MCF 10A (cell line): ENCODE data around the gene B4GALNT3. TPM values are rescaled to one million over a fixed set of nuclear protein-coding genes. Genes with fewer than 3 reads are reported as not detected.

Experiments
- BruUV-seq: library from RNA; stranded (reverse); fragments of 400-500 nt; replicated peaks from 2 replicates; lab custom pipeline; 2021; lab: Mats Ljungman, UMichigan
- CTCF ChIA-PET: fragments of 300-600 bp; sonication (Branson Sonifier 250); formaldehyde crosslinking; extraction: SDS; loops from one replicate; lab custom pipeline; 2021; ENCODE audit warnings: antibody characterized with exemption, inconsistent platforms; lab: Yijun Ruan, JAX
- POLR2A ChIA-PET: fragments of 300-600, 350-650 bp; sonication (Branson Sonifier 250); formaldehyde crosslinking; extraction: SDS; loops from one replicate; lab custom pipeline; 2020; ENCODE audit warnings: antibody characterized with exemption, inconsistent platforms; lab: Yijun Ruan, JAX
- DNase-seq: peaks from one replicate; pipeline ENCODE4 v3.0.0-alpha.2; 2018; ENCODE audit not compliant: unreplicated experiment
- H3K27ac Mint-ChIP-seq: one replicate; pipeline ENCODE4 v1.8.0; 2022; ENCODE audit warnings: mild to moderate bottlenecking, low read depth, mixed read lengths; ENCODE audit not compliant: unreplicated experiment
- H3K27me3 Mint-ChIP-seq: one replicate; pipeline ENCODE4 v1.8.0; 2022; ENCODE audit warnings: mixed read lengths; ENCODE audit not compliant: insufficient read depth, unreplicated experiment
- H3K36me3 Mint-ChIP-seq: one replicate; pipeline ENCODE4 v1.8.0; 2022; ENCODE audit warnings: mild to moderate bottlenecking, moderate library complexity, mixed read lengths; ENCODE audit not compliant: insufficient read depth, unreplicated experiment
- H3K4me1 Mint-ChIP-seq: one replicate; pipeline ENCODE4 v1.8.0; 2022; ENCODE audit warnings: mixed read lengths; ENCODE audit not compliant: insufficient read depth, unreplicated experiment
- H3K4me3 Mint-ChIP-seq: one replicate; pipeline ENCODE4 v1.8.0; 2022; ENCODE audit warnings: mild to moderate bottlenecking, moderate library complexity, mixed read lengths; ENCODE audit not compliant: unreplicated experiment
- H3K9me3 Mint-ChIP-seq: one replicate; pipeline ENCODE4 v1.8.0; 2022; ENCODE audit warnings: mixed read lengths; ENCODE audit not compliant: unreplicated experiment
- intact Hi-C: fragments of 100-400 bp; cut with micrococcal nuclease; formaldehyde crosslinking; loops from 2 replicates; pipeline ENCODE4 v1.14.1; 2022
- total RNA-seq: library from RNA; stranded (reverse); gene quantifications from 2 replicates; pipeline ENCODE4 v1.2.3, GENCODE V29; 2022
- TF ChIP-seq, protein P1 (sequence below): fragments of 200-600 bp; IDR thresholded peaks from one replicate; pipeline ENCODE4 v1.8.0; 2022; ENCODE audit warnings: antibody characterized with exemption, mild to moderate bottlenecking; ENCODE audit not compliant: unreplicated experiment

The B4GALNT3 gene
- total RNA-seq, 1 experiment from 2014 or later = 0.68 TPM

DNA sequence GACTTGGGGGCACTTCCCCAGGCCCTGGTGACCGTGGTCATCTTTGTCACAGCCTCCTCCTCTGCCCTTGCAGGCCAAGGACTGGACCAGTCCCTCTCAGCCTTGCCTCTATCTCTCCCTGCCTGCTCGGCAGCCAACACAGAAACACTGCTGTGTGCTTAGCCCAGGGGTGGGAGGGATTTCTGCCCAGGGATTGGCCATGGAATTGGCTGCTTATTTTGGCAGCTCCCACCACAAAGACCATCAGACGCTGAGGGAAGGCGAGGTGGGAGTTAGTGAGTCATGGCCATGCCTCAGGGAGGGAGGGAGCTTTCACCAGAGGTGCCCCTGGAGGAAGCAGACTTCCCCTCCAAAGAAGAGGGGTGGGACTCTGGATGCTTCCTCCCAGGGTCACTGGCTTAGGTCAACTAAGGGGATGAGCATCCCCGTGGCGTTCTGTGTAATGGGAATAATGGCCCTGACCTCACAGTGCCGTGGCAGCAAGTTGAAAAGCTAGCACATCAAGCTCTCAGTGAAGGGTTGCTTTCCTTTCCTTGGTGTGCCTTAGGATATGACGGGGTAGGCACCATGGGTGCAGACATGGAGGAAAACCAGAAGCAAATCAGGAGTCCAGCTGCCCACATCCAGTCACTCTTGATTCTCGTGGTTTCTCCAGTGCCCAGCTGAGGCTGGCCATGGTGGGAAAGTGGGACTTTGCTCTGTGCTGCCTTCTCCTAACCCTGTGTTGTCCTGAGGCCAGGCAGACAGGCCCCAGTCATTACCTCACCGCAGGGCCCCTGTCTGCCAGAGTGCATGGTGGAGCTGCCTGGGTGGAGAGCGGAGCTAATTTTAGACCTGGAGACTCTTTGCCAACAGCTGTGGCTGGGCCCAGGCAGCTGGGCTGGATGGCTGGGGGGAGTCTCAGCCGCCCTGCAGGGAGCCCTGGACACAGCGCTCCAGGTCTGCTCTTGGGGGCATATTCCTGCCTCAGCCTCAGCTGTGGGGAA, 21.4 kb downstream of the B4GALNT3 start:
- Mint-ChIP-seq H3K36me3 (no peaks in the 10 kb centered on the region), H3K27ac (no peak overlapping the region), H3K9me3 (no peaks in the 10 kb centered on the region), H3K4me1 (no peaks in the 10 kb centered on the region), H3K27me3 (peaks cover 48% of the 10 kb centered on the region), H3K4me3 (no peak overlapping the region)
- BruUV-seq = no TSS peak
- DNase-seq = no peak
- intact Hi-C loops = no loop called here
- ChIA-PET POLR2A (no interaction called here), CTCF (interaction anchor here (0.6 to 1.4 kb wide), 2 partner anchors 38 to 66 kb away, joined by 3 read pairs; no protein-coding TSS in a partner anchor)
- TF ChIP-seq, protein P1, sequence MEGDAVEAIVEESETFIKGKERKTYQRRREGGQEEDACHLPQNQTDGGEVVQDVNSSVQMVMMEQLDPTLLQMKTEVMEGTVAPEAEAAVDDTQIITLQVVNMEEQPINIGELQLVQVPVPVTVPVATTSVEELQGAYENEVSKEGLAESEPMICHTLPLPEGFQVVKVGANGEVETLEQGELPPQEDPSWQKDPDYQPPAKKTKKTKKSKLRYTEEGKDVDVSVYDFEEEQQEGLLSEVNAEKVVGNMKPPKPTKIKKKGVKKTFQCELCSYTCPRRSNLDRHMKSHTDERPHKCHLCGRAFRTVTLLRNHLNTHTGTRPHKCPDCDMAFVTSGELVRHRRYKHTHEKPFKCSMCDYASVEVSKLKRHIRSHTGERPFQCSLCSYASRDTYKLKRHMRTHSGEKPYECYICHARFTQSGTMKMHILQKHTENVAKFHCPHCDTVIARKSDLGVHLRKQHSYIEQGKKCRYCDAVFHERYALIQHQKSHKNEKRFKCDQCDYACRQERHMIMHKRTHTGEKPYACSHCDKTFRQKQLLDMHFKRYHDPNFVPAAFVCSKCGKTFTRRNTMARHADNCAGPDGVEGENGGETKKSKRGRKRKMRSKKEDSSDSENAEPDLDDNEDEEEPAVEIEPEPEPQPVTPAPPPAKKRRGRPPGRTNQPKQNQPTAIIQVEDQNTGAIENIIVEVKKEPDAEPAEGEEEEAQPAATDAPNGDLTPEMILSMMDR = no peak

DNA sequence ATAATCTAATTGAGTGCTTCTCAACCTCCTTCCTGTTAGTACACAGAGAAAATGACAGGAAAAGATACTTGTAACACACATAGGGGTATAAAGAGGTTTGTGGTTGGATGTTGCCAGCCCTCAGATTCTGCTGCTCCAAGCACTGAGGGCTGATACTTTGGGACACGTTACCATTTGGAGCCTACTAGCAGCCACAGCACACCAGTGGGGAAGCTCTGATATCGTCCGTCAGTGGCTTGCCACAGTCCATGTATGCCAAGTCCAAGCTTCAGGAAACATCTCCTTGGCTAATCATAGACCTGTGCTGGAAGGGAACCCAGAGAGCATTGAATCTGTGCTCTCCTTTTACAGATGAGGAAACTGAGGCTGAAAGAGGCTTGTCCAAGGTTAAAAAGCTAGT, 22.3 kb downstream of the B4GALNT3 start:
- Mint-ChIP-seq H3K36me3 (no peaks in the 10 kb centered on the region), H3K27me3 (peaks cover 48% of the 10 kb centered on the region), H3K4me1 (no peaks in the 10 kb centered on the region), H3K4me3 (no peak overlapping the region), H3K9me3 (no peaks in the 10 kb centered on the region), H3K27ac (no peak overlapping the region)
- CTCF ChIA-PET = interaction anchor here (1.4 kb wide), 1 partner anchor 65 kb away, joined by 3 read pairs; no protein-coding TSS in a partner anchor
- POLR2A ChIA-PET = no interaction called here
- BruUV-seq = no TSS peak
- intact Hi-C loops = no loop called here
- no peak for DNase-seq
- TF ChIP-seq, protein P1 = no peak

DNA sequence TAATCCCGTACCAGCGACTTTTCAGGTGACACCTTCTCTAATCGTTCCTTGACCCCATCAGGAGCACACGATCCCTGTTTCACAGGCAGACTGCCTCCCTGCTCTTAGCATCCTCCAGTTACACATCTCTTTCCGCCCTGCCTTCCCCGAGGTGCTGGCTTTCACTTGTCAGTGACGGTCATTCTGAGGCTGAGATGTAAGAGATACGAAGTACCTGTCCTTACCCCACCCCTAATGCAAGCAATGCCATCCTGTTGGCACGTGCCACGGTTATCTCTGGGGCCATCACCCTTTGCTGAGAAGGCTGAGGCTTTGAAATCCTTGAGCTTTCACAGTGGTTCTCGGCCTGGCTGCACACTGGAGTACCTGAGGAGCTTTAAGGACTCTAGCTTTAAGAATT, 24.4 kb downstream of the B4GALNT3 start:
- intact Hi-C loops = no loop called here
- POLR2A ChIA-PET = no interaction called here
- CTCF ChIA-PET = interaction anchor here (0.7 to 1.1 kb wide), 3 partner anchors 9 to 29 kb away, joined by 3 read pairs; no protein-coding TSS in a partner anchor
- peaks cover 44% of the 10 kb centered on the region for H3K27me3 Mint-ChIP-seq
- TF ChIP-seq, protein P1 = no peak
- H3K36me3 Mint-ChIP-seq = no peaks in the 10 kb centered on the region
- no TSS peak for BruUV-seq
- no peaks in the 10 kb centered on the region for H3K9me3 Mint-ChIP-seq
- H3K27ac Mint-ChIP-seq = no peak overlapping the region
- no peaks in the 10 kb centered on the region for H3K4me1 Mint-ChIP-seq
- no peak overlapping the region for H3K4me3 Mint-ChIP-seq
- DNase-seq = no peak

DNA sequence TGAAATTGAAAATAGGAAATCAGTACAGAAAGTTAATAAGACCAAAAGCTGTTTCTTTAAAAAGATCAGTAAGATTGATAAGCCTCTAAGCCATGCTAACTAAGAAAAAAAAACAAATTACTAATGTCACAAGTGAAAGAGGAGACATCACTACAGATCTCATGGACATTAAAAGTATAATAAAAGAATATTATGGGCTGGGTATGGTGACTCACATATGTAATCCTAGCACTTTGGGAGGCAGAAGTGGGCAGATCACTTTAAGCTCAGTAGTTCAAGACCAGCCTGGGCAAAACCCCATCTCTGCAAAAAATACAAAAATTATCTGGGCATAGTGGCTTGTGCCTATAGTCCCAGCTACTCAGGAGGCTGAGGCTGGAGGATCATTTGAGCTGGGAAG, 30.5 kb downstream of the B4GALNT3 start:
- ChIA-PET CTCF (interaction anchor here (0.7 kb wide), 1 partner anchor 40 kb away, joined by 3 read pairs; no protein-coding TSS in a partner anchor), POLR2A (interaction anchor here (0.6 kb wide), 1 partner anchor 27 kb away, joined by 5 read pairs; no protein-coding TSS in a partner anchor)
- peaks cover 2% of the 10 kb centered on the region for H3K27me3 Mint-ChIP-seq
- H3K4me1 Mint-ChIP-seq = no peaks in the 10 kb centered on the region
- H3K36me3 Mint-ChIP-seq = no peaks in the 10 kb centered on the region
- no peaks in the 10 kb centered on the region for H3K9me3 Mint-ChIP-seq
- no peak for DNase-seq
- BruUV-seq = no TSS peak
- H3K4me3 Mint-ChIP-seq = no peak overlapping the region
- H3K27ac Mint-ChIP-seq = no peak overlapping the region
- TF ChIP-seq, protein P1 = no peak
- intact Hi-C loops = no loop called here
